ENCODE data around the gene ACOX3. TPM values are rescaled to one million over a fixed set of nuclear protein-coding genes. Genes with fewer than 3 reads are reported as not detected.

Gene ACOX3
- total RNA-seq, 2 experiments from 2014 or later = 24.2 to 27.8 TPM

DNA sequence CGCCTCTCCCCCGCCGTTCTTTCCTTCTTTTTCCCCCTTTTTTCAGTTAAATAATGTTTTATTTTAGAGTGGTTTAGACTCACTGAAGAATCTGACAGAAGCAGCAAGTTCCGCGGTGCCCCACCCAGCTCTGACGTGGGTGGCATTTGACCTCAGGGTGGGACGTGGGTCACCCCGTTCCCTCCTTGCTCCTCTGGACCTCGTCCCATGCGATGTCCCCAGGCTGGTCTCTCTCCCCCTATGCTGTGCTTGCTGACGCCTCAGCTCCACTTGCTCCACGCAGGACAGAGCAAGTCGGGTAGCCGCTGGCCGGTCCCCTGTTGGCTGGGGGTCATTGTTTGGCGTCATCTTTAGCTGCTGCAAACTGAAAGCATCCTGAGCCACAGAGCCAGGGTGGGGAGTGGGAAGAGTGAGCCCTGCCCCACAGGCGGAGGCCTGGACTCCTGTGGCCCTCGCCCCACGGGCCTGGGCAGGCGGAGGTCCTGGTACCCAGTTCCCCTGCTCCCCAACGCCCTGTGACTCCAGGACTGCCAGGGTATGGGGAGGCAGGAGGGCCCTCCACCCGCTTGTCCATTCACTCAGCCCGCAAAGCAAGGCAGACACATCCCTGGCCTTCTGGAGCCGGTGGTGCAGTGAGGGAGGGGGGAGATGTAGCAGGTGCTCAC lies 30.8 kb upstream of the ACOX3 start:
- intact Hi-C loops (cut with micrococcal nuclease) = no loop called here
- no peak for TF ChIP-seq CTCF (IDR thresholded peaks at IDR 0.05)
- DNase-seq (no peak), ATAC-seq (no peak)
- H3K9me3 Mint-ChIP-seq = no peaks in the 10 kb centered on the region
- H3K36me3 Mint-ChIP-seq (ENCODE audit: low read depth) = peaks cover 11% of the 10 kb centered on the region
- no peak overlapping the region for H3K4me3 Mint-ChIP-seq
- H3K27me3 Mint-ChIP-seq = no peaks in the 10 kb centered on the region
- no peak overlapping the region for H3K27ac Mint-ChIP-seq
- POLR2A ChIA-PET = interaction anchor here (1.0 kb wide), 1 partner anchor 229 kb away, joined by 3 read pairs; no protein-coding TSS in a partner anchor
- CTCF ChIA-PET = no interaction called here
- H3K4me1 Mint-ChIP-seq (ENCODE audit: low read depth) = no peaks in the 10 kb centered on the region

DNA sequence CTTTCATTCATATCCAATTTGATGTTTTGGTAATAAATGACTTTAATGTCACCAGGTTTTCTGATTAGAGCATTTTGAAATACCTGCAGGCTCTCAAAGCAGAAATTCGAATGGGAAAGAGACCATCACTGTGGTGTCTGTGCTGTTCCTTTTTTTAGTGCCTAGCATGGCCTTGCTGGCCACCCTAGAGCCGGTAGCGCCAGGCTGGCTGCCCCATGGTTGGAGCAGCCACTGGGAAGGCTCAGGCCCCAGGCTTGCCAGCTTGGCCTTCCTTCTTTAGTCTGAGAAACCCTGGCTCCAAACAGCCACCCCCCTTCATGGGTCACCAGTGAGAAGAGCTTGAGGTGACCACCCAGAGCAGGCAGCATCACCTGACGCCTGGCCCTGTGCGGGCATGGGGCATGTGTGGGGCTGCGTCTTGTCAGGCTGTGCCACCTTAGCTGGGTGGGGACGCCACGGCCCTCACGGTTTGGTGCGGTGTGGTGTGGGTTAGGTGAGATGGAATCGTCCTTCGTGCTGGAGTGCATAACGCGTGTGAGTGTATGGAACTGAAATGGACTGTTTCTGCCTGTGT lies 30.0 kb upstream of the ACOX3 start:
- CTCF ChIA-PET = no interaction called here

DNA sequence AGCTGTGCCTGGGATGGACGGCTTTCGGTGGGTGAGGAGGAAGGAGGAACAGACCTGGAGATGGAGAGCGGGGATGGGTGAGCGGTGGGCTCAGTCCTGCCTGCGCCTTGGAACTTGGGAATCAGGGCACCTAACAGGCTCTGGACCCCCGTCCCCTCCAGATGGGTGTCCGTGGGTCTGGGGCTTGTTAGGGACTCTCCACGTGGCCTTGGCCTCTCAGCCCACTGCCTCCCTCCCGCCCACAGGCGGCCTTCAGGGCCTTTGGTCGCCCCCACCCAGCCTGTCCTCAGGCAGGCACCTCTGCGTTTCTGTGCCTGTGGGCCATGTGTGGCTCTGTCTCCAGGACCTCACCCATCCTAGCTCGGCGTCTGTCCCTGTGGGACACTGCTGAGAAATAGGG lies 29.0 kb upstream of the ACOX3 start:
- no peak for DNase-seq

More for the DNA sequence above, 30.0 kb upstream of the ACOX3 start:
- TF ChIP-seq CTCF (IDR thresholded peaks at IDR 0.05) = no peak
- no peaks in the 10 kb centered on the region for H3K27me3 Mint-ChIP-seq
- H3K27ac Mint-ChIP-seq = no peak overlapping the region
- no peak for DNase-seq
- H3K9me3 Mint-ChIP-seq = no peaks in the 10 kb centered on the region
- H3K4me1 Mint-ChIP-seq (ENCODE audit: low read depth) = no peaks in the 10 kb centered on the region
- no peak for ATAC-seq
- intact Hi-C loops (cut with micrococcal nuclease) = no loop called here
- H3K4me3 Mint-ChIP-seq = no peak overlapping the region
- H3K36me3 Mint-ChIP-seq (ENCODE audit: low read depth) = peaks cover 13% of the 10 kb centered on the region
- POLR2A ChIA-PET = no interaction called here

DNA sequence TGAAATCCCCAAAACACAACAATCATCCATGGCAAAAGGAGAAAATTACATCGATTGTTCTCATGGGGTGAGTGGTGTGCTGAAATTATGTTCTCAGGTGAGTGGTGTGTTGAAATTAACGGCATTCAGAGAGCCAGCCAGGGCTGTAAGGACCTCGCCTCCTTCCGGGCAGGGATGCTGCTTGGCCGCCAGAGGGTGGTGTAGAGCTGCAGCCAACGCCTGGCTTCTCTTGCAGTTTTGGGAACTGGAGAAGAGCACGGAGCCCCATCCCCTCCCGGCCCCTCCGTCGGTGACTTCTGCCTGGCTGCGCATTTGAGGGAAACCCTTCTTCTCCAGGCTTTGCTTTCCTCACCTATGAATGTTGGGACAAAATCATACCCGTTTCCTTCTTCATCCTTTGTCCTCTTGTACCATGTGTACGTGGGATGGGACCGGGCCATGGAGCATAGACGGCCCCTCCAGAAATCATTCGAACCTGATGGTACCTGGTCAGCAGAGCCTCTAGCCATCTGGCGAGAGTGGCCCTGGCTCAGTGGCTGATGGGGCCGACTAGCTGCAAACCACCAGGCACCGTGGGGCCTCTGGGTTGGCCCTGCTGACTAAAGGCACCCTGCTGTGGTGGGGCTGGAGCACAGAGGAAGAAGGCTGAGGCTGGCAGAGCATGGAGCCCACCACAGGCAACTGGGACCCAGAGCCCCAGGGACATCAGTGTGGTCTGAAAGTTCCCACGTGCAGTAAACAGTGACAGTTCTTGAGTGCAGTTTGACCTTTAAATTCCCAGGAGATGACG lies 28.4 kb upstream of the ACOX3 start:
- Mint-ChIP-seq H3K4me1 (ENCODE audit: low read depth) (no peaks in the 10 kb centered on the region), H3K27ac (no peak overlapping the region), H3K36me3 (ENCODE audit: low read depth) (peaks cover 18% of the 10 kb centered on the region), H3K9me3 (no peaks in the 10 kb centered on the region), H3K27me3 (no peaks in the 10 kb centered on the region), H3K4me3 (no peak overlapping the region)
- CTCF ChIA-PET = interaction anchor here (0.7 to 2.2 kb wide), 16 partner anchors 10 to 461 kb away, joined by 3 to 8 read pairs (median 4); no protein-coding TSS in a partner anchor
- DNase-seq = peak; percentile 58
- ATAC-seq = peak; percentile 87
- TF ChIP-seq CTCF (IDR thresholded peaks at IDR 0.05) = peak; percentile 86
- intact Hi-C loops (cut with micrococcal nuclease) = loop anchor here (5.0 kb wide), 1 partner anchor 123 kb away; the partner anchor contains the start of gene CPZ
- POLR2A ChIA-PET = no interaction called here

More for the DNA sequence above, 29.0 kb upstream of the ACOX3 start:
- POLR2A ChIA-PET = no interaction called here
- no peaks in the 10 kb centered on the region for H3K4me1 Mint-ChIP-seq (ENCODE audit: low read depth)
- intact Hi-C loops (cut with micrococcal nuclease) = loop anchor here (5.0 kb wide), 1 partner anchor 123 kb away; the partner anchor contains the start of gene CPZ
- no peak overlapping the region for H3K27ac Mint-ChIP-seq
- H3K27me3 Mint-ChIP-seq = no peaks in the 10 kb centered on the region
- peaks cover 18% of the 10 kb centered on the region for H3K36me3 Mint-ChIP-seq (ENCODE audit: low read depth)
- H3K4me3 Mint-ChIP-seq = no peak overlapping the region
- no peak for TF ChIP-seq CTCF (IDR thresholded peaks at IDR 0.05)
- no peaks in the 10 kb centered on the region for H3K9me3 Mint-ChIP-seq
- CTCF ChIA-PET = interaction anchor here (1.1 to 2.2 kb wide), 5 partner anchors 10 to 229 kb away, joined by 3 to 8 read pairs (median 6); no protein-coding TSS in a partner anchor
- no peak for ATAC-seq

All from activated CD8-positive, alpha-beta T cell treated with anti-CD3 and anti-CD28 coated beads for 36 hours (primary cell).